WTC11 (cell line): ENCODE measurements around the gene ATG5. TPM values are rescaled to one million over a fixed set of nuclear protein-coding genes. Genes with fewer than 3 reads are reported as not detected.

ENCODE experiments used
- ATAC-seq: fragments of 200-7000 bp; cut with Tn5 transposase; 2 replicates; pipeline ENCODE4 v1.10.0; 2021; ENCODE audit warnings: mild to moderate bottlenecking, moderate library complexity
- CTCF ChIA-PET: fragments of 300-600 bp; sonication (Branson Sonifier 250); formaldehyde crosslinking; loops from one replicate; lab custom pipeline; 2021; ENCODE audit warnings: antibody characterized with exemption; lab: Charles Lee
- POLR2A ChIA-PET: fragments of 350-600 bp; sonication (Branson Sonifier 250); formaldehyde crosslinking; loops from one replicate; lab custom pipeline; 2021; ENCODE audit warnings: antibody characterized with exemption; lab: Charles Lee
- DNase-seq: peaks from one replicate; pipeline ENCODE4 v3.0.0; 2021; ENCODE audit warnings: low spot score
- H3K27ac Mint-ChIP-seq: 2 replicates; pipeline ENCODE4 v1.8.0; 2021; ENCODE audit warnings: mixed read lengths
- H3K27me3 Mint-ChIP-seq: 2 replicates; pipeline ENCODE4 v1.8.0; 2021; ENCODE audit warnings: low read depth, mild to moderate bottlenecking, moderate library complexity, mixed read lengths
- H3K36me3 Mint-ChIP-seq: 2 replicates; pipeline ENCODE4 v1.8.0; 2021; ENCODE audit warnings: mixed read lengths
- H3K4me1 Mint-ChIP-seq: 2 replicates; pipeline ENCODE4 v1.8.0; 2022; ENCODE audit warnings: mixed read lengths
- H3K4me3 Mint-ChIP-seq: 2 replicates; pipeline ENCODE4 v1.8.0; 2021; ENCODE audit warnings: mild to moderate bottlenecking, moderate library complexity, mixed read lengths
- H3K9me3 Mint-ChIP-seq: 2 replicates; pipeline ENCODE4 v1.8.0; 2021; ENCODE audit warnings: mixed read lengths
- CBFB ChIP-seq: sonication (generic); formaldehyde crosslinking; IDR thresholded peaks from 2 replicates; pipeline ENCODE4 v1.8.1; 2022; ENCODE audit warnings: mild to moderate bottlenecking, low read depth, missing genetic modification reagents
- CDX4 ChIP-seq: fragments of 250-450 bp; sonication (Bioruptor Pico); IDR thresholded peaks from 2 replicates; pipeline ENCODE4 v1.9.0; 2021; ENCODE audit warnings: moderate library complexity, mild to moderate bottlenecking, inconsistent platforms, borderline replicate concordance
- FOXP1 ChIP-seq: sonication (generic); formaldehyde crosslinking; IDR thresholded peaks from 2 replicates; pipeline ENCODE4 v1.8.0; 2022; ENCODE audit warnings: missing genetic modification reagents, mild to moderate bottlenecking, moderate library complexity, borderline replicate concordance
- FOXP4 ChIP-seq: sonication (generic); formaldehyde crosslinking; IDR thresholded peaks from 2 replicates; pipeline ENCODE4 v1.8.0; 2022; ENCODE audit warnings: mild to moderate bottlenecking, missing genetic modification reagents
- JUN ChIP-seq: sonication (generic); formaldehyde crosslinking; IDR thresholded peaks from 2 replicates; pipeline ENCODE4 v1.8.0; 2023; ENCODE audit warnings: mild to moderate bottlenecking, missing genetic modification reagents
- KAT7 ChIP-seq: sonication (generic); formaldehyde crosslinking; IDR thresholded peaks from 2 replicates; pipeline ENCODE4 v1.8.1; 2023; ENCODE audit warnings: missing genetic modification reagents, mild to moderate bottlenecking, borderline replicate concordance
- MLX ChIP-seq: sonication (generic); formaldehyde crosslinking; IDR thresholded peaks from 2 replicates; pipeline ENCODE4 v1.8.1; 2023; ENCODE audit warnings: mild to moderate bottlenecking, missing genetic modification reagents, moderate library complexity
- NR1H2 ChIP-seq: sonication (generic); formaldehyde crosslinking; IDR thresholded peaks from 2 replicates; pipeline ENCODE4 v1.9.0; 2021; ENCODE audit warnings: mild to moderate bottlenecking, moderate library complexity, missing genetic modification reagents
- PREB ChIP-seq: sonication (generic); formaldehyde crosslinking; IDR thresholded peaks from 2 replicates; pipeline ENCODE4 v1.8.1; 2022; ENCODE audit warnings: mild to moderate bottlenecking, missing genetic modification reagents, moderate library complexity, borderline replicate concordance
- SMAD3 ChIP-seq: sonication (generic); formaldehyde crosslinking; IDR thresholded peaks from 2 replicates; pipeline ENCODE4 v1.8.0; 2022; ENCODE audit warnings: missing genetic modification reagents, mild to moderate bottlenecking, borderline replicate concordance
- TEAD1 ChIP-seq: sonication (generic); formaldehyde crosslinking; IDR thresholded peaks from 2 replicates; pipeline ENCODE4 v1.8.0; 2022; ENCODE audit warnings: mild to moderate bottlenecking, missing genetic modification reagents
- ZMAT4 ChIP-seq: fragments of 250-450 bp; sonication (Bioruptor Pico); IDR thresholded peaks from 2 replicates; pipeline ENCODE4 v1.9.0; 2021; ENCODE audit warnings: mild to moderate bottlenecking
- ZNF512 ChIP-seq: sonication (generic); formaldehyde crosslinking; IDR thresholded peaks from 2 replicates; pipeline ENCODE4 v1.8.1; 2022; ENCODE audit warnings: missing genetic modification reagents, borderline replicate concordance
- total RNA-seq: library from RNA; stranded (reverse); gene quantifications from 3 replicates; pipeline ENCODE4 v1.2.3, GENCODE V29; 2021
- TF ChIP-seq, protein P1 (sequence below): sonication (generic); formaldehyde crosslinking; IDR thresholded peaks from 2 replicates; pipeline ENCODE4 v1.8.0; 2022; ENCODE audit warnings: missing genetic modification reagents
- TF ChIP-seq, protein P2 (sequence below): fragments of 250-450 bp; sonication (Bioruptor Pico); IDR thresholded peaks from 2 replicates; pipeline ENCODE4 v1.9.0; 2021; ENCODE audit warnings: mild to moderate bottlenecking

Gene ATG5
- total RNA-seq, 1 experiment from 2014 or later: 32.6 TPM

GRCh38 chr6:106372838-106373501, 47.4 kb upstream of the ATG5 start:
- no peak for DNase-seq
- no peaks in the 10 kb centered on the region for H3K9me3 Mint-ChIP-seq
- no peak for TF ChIP-seq FOXP4 (CRISPR knock-in tag)
- H3K4me1 Mint-ChIP-seq: peaks cover 9% of the 10 kb centered on the region
- no peak overlapping the region for H3K27ac Mint-ChIP-seq
- ATAC-seq: no peak
- H3K36me3 Mint-ChIP-seq: no peaks in the 10 kb centered on the region
- POLR2A ChIA-PET: no interaction called here
- H3K4me3 Mint-ChIP-seq: no peak overlapping the region
- no peaks in the 10 kb centered on the region for H3K27me3 Mint-ChIP-seq
- CTCF ChIA-PET: interaction anchor here (1.0 kb wide), 1 partner anchor 33 kb away, joined by 5 read pairs; no protein-coding TSS in a partner anchor

DNA sequence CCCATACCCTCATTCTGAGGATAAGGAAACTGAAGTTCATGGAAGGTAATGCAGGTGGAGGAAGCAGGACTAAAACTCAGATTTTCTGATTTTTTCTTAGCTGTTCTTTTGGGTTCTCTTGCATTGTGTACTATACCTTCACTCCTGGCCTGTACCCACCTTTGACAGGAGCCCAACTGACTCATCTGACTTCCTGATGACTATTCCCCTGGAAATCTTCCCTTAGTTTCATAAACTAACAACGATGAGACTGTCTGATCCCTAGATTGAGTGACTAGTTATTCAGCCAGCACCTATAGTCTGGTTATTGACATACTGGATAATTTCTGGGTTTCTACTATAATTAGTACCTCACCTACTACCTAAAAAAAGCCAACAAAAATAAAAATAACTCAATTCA, 45.1 kb upstream of the ATG5 start:
- Mint-ChIP-seq H3K36me3 (no peaks in the 10 kb centered on the region), H3K9me3 (no peaks in the 10 kb centered on the region), H3K27me3 (no peaks in the 10 kb centered on the region), H3K4me1 (peaks cover 9% of the 10 kb centered on the region), H3K27ac (no peak overlapping the region), H3K4me3 (no peak overlapping the region)
- ChIA-PET POLR2A (no interaction called here), CTCF (interaction anchor here (2.5 kb wide), 1 partner anchor 10 kb away, joined by 18 read pairs; the partner anchor contains the start of gene CRYBG1)
- ATAC-seq (no peak), DNase-seq (no peak)
- TF ChIP-seq, protein P1, sequence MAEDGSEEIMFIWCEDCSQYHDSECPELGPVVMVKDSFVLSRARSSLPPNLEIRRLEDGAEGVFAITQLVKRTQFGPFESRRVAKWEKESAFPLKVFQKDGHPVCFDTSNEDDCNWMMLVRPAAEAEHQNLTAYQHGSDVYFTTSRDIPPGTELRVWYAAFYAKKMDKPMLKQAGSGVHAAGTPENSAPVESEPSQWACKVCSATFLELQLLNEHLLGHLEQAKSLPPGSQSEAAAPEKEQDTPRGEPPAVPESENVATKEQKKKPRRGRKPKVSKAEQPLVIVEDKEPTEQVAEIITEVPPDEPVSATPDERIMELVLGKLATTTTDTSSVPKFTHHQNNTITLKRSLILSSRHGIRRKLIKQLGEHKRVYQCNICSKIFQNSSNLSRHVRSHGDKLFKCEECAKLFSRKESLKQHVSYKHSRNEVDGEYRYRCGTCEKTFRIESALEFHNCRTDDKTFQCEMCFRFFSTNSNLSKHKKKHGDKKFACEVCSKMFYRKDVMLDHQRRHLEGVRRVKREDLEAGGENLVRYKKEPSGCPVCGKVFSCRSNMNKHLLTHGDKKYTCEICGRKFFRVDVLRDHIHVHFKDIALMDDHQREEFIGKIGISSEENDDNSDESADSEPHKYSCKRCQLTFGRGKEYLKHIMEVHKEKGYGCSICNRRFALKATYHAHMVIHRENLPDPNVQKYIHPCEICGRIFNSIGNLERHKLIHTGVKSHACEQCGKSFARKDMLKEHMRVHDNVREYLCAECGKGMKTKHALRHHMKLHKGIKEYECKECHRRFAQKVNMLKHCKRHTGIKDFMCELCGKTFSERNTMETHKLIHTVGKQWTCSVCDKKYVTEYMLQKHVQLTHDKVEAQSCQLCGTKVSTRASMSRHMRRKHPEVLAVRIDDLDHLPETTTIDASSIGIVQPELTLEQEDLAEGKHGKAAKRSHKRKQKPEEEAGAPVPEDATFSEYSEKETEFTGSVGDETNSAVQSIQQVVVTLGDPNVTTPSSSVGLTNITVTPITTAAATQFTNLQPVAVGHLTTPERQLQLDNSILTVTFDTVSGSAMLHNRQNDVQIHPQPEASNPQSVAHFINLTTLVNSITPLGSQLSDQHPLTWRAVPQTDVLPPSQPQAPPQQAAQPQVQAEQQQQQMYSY: no peak
- no peak for TF ChIP-seq SMAD3 (CRISPR knock-in tag)
- no peak for TF ChIP-seq JUN (CRISPR knock-in tag)
- no peak for TF ChIP-seq CDX4 (CRISPR knock-in tag)
- TF ChIP-seq TEAD1: no peak
- TF ChIP-seq ZNF512 (CRISPR knock-in tag): no peak
- no peak for TF ChIP-seq NR1H2 (CRISPR knock-in tag)
- no peak for TF ChIP-seq PREB
- TF ChIP-seq MLX (CRISPR knock-in tag): no peak
- TF ChIP-seq ZMAT4 (CRISPR knock-in tag): no peak
- TF ChIP-seq FOXP1: no peak
- no peak for TF ChIP-seq KAT7 (CRISPR knock-in tag)
- TF ChIP-seq CBFB (CRISPR knock-in tag): no peak
- TF ChIP-seq, protein P2, sequence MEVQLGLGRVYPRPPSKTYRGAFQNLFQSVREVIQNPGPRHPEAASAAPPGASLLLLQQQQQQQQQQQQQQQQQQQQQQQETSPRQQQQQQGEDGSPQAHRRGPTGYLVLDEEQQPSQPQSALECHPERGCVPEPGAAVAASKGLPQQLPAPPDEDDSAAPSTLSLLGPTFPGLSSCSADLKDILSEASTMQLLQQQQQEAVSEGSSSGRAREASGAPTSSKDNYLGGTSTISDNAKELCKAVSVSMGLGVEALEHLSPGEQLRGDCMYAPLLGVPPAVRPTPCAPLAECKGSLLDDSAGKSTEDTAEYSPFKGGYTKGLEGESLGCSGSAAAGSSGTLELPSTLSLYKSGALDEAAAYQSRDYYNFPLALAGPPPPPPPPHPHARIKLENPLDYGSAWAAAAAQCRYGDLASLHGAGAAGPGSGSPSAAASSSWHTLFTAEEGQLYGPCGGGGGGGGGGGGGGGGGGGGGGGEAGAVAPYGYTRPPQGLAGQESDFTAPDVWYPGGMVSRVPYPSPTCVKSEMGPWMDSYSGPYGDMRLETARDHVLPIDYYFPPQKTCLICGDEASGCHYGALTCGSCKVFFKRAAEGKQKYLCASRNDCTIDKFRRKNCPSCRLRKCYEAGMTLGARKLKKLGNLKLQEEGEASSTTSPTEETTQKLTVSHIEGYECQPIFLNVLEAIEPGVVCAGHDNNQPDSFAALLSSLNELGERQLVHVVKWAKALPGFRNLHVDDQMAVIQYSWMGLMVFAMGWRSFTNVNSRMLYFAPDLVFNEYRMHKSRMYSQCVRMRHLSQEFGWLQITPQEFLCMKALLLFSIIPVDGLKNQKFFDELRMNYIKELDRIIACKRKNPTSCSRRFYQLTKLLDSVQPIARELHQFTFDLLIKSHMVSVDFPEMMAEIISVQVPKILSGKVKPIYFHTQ (CRISPR knock-in tag): no peak
